ENCODE data around the gene RASGRP2. TPM values are rescaled to one million over a fixed set of nuclear protein-coding genes. Genes with fewer than 3 reads are reported as not detected.

Gene RASGRP2
- total and polyA plus RNA-seq, 2 of the 8 experiments (the other 6 are each of a cell fraction or from before 2014, with no cell fraction given) = 40.6 to 45.7 TPM

DNA sequence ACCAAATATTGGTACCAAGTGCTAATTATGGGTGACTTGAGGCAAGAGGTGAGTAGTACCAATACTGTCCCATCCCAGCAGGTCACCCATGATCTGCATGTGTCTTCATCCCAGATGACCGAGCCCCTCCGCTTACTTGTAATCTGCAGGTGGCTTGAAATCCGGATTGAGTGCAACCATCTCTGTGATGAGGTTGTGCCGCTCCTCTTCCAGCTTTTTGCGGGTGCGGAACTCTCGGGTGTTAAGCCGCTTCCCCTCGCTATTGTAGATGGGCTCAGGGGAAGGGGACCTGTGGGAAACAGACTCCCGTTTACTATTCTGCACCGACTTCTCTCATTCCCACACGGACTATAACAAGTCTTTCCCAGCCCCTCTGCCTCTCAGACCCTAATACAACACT is 26.2 kb upstream of the RASGRP2 start:
- ChIA-PET CTCF (ENCODE audit: partially characterized antibody) (interaction anchor here (0.6 to 23.6 kb wide), 3 partner anchors 8 to 126 kb away, joined by 3 to 376 read pairs (median 4); partner anchors contain the start of gene RASGRP2), POLR2A (ENCODE audit: partially characterized antibody) (interaction anchor here (0.6 to 42.9 kb wide), 6 partner anchors 4 to 325 kb away, joined by 3 to 1087 read pairs (median 6); partner anchors contain the start of genes PYGM, RASGRP2 and SF1)
- WGBS, 2 experiments (ENCODE audit: extremely low coverage in 1 of 2, insufficient coverage in 1 of 2, insufficient read length in 1 of 2, insufficient replicate concordance in 2 of 2, low coverage in 1 of 2, low lambda C conversion rate in 2 of 2, missing lambda C conversion rate in 1 of 2) = 95% methylated on average over 12 of the region's 12 CpGs; no CpG with 5 or more reads in 1 of the 2 experiments
- TF ChIP-seq NRF1 (IDR thresholded peaks at IDR 0.05; ENCODE audit: low read depth, low read length) (no peak), SIN3A (conservative IDR thresholded peaks at IDR 0.05 in 1 of 2, IDR thresholded peaks at IDR 0.05 in 1 of 2; ENCODE audit: low read depth in 1 of 2, low read length in 2 of 2) (no peak), POLR2A (IDR thresholded peaks at IDR 0.05; ENCODE audit: control extremely low read depth in 1 of 2, low read depth in 2 of 2, low read length in 2 of 2) (no peak; a peak in 2 of 3 replicates), SAP30 (IDR thresholded peaks at IDR 0.05; ENCODE audit: insufficient read depth, insufficient replicate concordance, low read length) (no peak), FOSL1 (IDR thresholded peaks at IDR 0.05; ENCODE audit: insufficient read depth, low read depth, low read length) (no peak), KDM4A (IDR thresholded peaks at IDR 0.05; ENCODE audit: low read depth, low read length, severe bottlenecking) (no peak), EGR1 (IDR thresholded peaks at IDR 0.05; ENCODE audit: borderline replicate concordance, low read depth, low read length) (no peak)
- TF ChIP-seq, protein P1, sequence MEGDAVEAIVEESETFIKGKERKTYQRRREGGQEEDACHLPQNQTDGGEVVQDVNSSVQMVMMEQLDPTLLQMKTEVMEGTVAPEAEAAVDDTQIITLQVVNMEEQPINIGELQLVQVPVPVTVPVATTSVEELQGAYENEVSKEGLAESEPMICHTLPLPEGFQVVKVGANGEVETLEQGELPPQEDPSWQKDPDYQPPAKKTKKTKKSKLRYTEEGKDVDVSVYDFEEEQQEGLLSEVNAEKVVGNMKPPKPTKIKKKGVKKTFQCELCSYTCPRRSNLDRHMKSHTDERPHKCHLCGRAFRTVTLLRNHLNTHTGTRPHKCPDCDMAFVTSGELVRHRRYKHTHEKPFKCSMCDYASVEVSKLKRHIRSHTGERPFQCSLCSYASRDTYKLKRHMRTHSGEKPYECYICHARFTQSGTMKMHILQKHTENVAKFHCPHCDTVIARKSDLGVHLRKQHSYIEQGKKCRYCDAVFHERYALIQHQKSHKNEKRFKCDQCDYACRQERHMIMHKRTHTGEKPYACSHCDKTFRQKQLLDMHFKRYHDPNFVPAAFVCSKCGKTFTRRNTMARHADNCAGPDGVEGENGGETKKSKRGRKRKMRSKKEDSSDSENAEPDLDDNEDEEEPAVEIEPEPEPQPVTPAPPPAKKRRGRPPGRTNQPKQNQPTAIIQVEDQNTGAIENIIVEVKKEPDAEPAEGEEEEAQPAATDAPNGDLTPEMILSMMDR (IDR thresholded peaks at IDR 0.05; ENCODE audit: control extremely low read depth in 1 of 3, insufficient read depth in 1 of 3, low read depth in 1 of 3, low read length in 3 of 3) = no peak
- TF ChIP-seq, protein P2, sequence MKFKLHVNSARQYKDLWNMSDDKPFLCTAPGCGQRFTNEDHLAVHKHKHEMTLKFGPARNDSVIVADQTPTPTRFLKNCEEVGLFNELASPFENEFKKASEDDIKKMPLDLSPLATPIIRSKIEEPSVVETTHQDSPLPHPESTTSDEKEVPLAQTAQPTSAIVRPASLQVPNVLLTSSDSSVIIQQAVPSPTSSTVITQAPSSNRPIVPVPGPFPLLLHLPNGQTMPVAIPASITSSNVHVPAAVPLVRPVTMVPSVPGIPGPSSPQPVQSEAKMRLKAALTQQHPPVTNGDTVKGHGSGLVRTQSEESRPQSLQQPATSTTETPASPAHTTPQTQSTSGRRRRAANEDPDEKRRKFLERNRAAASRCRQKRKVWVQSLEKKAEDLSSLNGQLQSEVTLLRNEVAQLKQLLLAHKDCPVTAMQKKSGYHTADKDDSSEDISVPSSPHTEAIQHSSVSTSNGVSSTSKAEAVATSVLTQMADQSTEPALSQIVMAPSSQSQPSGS (IDR thresholded peaks at IDR 0.05; ENCODE audit: low read length) = no peak

More for the DNA sequence above, 26.2 kb upstream of the RASGRP2 start:
- no peak overlapping the region for H2AFZ ChIP-seq (ENCODE audit: low read length)
- no peak overlapping the region for H4K5ac ChIP-seq (ENCODE audit: insufficient read length, low read depth, low read length)
- H4K91ac ChIP-seq (replicated peaks; ENCODE audit: insufficient read length, low read length) = no peak overlapping the region
- no peak overlapping the region for H3K27ac ChIP-seq (ENCODE audit: low read depth, low read length)
- H3K79me1 ChIP-seq (ENCODE audit: low read depth, low read length) = peaks cover 6% of the 10 kb centered on the region
- H3K4ac ChIP-seq (replicated peaks; ENCODE audit: insufficient read length, low read depth, low read length) = no peak overlapping the region
- no peak overlapping the region for H2AK5ac ChIP-seq (ENCODE audit: low read depth, low read length)
- FAIRE-seq (no peak), DNase-seq (ENCODE audit: low read depth in 1 of 2, low spot score in 2 of 2) (no peak)
- H3K4me2 ChIP-seq (ENCODE audit: insufficient read depth in 1 of 2, low read depth in 2 of 2, low read length in 2 of 2) = no peak overlapping the region
- no peak overlapping the region for H2BK120ac ChIP-seq (replicated peaks; ENCODE audit: low read depth, low read length)
- H2BK5ac ChIP-seq (ENCODE audit: low read depth, low read length) = no peak overlapping the region
- H2BK15ac ChIP-seq (ENCODE audit: low read length) = no peak overlapping the region
- no peak overlapping the region for H2BK20ac ChIP-seq (ENCODE audit: low read length)
- peaks cover 12 to 56% of the 10 kb centered on the region in 2 experiments for H3K79me2 ChIP-seq (ENCODE audit: control insufficient read depth in 1 of 2, insufficient read depth in 2 of 2, low read length in 2 of 2)
- no peak overlapping the region for H3K18ac ChIP-seq (ENCODE audit: extremely low read depth, low read length)
- H3K23me2 ChIP-seq (ENCODE audit: low read depth, low read length) = no peaks in the 10 kb centered on the region
- H4K8ac ChIP-seq (ENCODE audit: extremely low read depth, insufficient read depth, low read length) = no peak overlapping the region
- no peak overlapping the region for H3K9ac ChIP-seq (replicated peaks in 1 of 4; ENCODE audit: extremely low read depth in 1 of 4, low read depth in 3 of 4, low read length in 3 of 4)
- H3K23ac ChIP-seq (ENCODE audit: insufficient read length) = no peak overlapping the region
- H3K56ac ChIP-seq (replicated peaks; ENCODE audit: insufficient read length, low read depth, low read length) = no peak overlapping the region
- H3K14ac ChIP-seq (ENCODE audit: insufficient read length) = no peak overlapping the region
- no peak overlapping the region for H3K4me3 ChIP-seq (ENCODE audit: extremely low read depth in 1 of 4, insufficient read depth in 2 of 4, low read depth in 3 of 4, low read length in 4 of 4)
- H3K27me3 ChIP-seq (replicated peaks in 1 of 4; ENCODE audit: control insufficient read depth in 3 of 4, extremely low read depth in 1 of 4, insufficient read depth in 3 of 4, low read length in 3 of 4) = no peaks in the 10 kb centered on the region; a peak in 1 of 7 replicates
- H2BK12ac ChIP-seq (ENCODE audit: low read depth, low read length) = no peak overlapping the region
- H4K20me1 ChIP-seq (replicated peaks in 1 of 2; ENCODE audit: control insufficient read depth in 1 of 2, insufficient read depth in 2 of 2, low read length in 2 of 2) = peaks cover 38 to 51% of the 10 kb centered on the region in 2 experiments
- no peaks in the 10 kb centered on the region for H3K9me3 ChIP-seq (ENCODE audit: insufficient read depth in 2 of 2, low read depth in 1 of 2, low read length in 1 of 2)
- peaks cover 66 to 100% (median 92%) of the 10 kb centered on the region in 4 experiments for H3K36me3 ChIP-seq (ENCODE audit: control insufficient read depth in 2 of 4, insufficient read depth in 4 of 4, low read length in 3 of 4)
- H3K4me1 ChIP-seq (replicated peaks in 1 of 4; ENCODE audit: control insufficient read depth in 3 of 4, insufficient read depth in 4 of 4, low read length in 3 of 4) = peaks cover 0 to 21% (median 15%) of the 10 kb centered on the region in 4 experiments; a peak in 6 of 7 replicates
